ENCODE results near the gene KCTD13.

DNA sequence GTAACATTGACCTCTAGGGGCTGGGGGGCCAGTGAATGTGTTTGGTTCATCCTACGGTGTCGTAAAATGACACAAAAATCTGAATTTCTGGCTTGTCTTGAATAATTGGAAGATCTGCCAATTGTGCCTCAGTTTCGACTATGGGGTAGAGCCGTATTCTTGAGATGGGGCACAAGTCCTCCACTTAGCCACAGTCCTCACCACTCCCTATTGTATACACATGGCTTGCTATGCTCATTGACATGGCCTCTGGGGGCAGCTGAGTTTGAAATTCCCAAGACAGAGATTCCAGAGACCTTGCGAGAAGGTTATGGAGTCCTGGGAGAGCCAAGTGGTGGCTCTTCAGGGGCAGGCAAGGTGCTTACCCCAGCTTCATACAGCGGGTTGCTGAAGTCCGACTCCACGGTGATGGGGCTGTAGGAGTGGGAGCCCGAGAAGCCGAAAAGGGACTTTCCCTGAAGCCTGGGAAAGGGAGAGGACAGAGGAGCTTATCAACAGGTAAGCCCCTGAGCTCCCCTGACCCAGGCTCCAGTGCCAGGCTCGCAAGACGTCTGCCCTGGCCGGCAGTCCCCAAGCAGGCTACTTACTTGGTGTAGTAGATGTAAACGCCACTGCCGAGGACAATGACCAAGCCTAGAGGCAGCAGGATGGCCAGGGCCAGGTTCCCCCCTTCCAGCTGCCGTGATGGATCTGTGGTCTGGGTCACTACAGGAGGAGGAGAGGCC is 54.0 kb downstream of the KCTD13 start:
- TF ChIP-seq POLR2AphosphoS5 (IDR thresholded peaks at IDR 0.05; ENCODE audit: low read depth, low read length) (no peak), TAF1 (IDR thresholded peaks at IDR 0.05; ENCODE audit: low read depth, low read length) (no peak), SPI1 (IDR thresholded peaks at IDR 0.05; ENCODE audit: low read depth, low read length) (no peak)
